GM12892 (cell line): ENCODE measurements around the gene CELF1.

Source experiments
- POLR2A ChIP-seq: IDR thresholded peaks from 2 replicates; pipeline ENCODE4 v1.6.1; 2011; ENCODE audit warnings: low read depth, low read length, control low read depth
- POLR2AphosphoS5 ChIP-seq: IDR thresholded peaks from 2 replicates; pipeline ENCODE4 v1.6.1; 2011; ENCODE audit warnings: low read depth, low read length, control low read depth
- TAF1 ChIP-seq: IDR thresholded peaks from 2 replicates; pipeline ENCODE4 v1.6.1; 2011; ENCODE audit warnings: low read depth, mild to moderate bottlenecking, control low read depth, low read length, borderline replicate concordance

DNA sequence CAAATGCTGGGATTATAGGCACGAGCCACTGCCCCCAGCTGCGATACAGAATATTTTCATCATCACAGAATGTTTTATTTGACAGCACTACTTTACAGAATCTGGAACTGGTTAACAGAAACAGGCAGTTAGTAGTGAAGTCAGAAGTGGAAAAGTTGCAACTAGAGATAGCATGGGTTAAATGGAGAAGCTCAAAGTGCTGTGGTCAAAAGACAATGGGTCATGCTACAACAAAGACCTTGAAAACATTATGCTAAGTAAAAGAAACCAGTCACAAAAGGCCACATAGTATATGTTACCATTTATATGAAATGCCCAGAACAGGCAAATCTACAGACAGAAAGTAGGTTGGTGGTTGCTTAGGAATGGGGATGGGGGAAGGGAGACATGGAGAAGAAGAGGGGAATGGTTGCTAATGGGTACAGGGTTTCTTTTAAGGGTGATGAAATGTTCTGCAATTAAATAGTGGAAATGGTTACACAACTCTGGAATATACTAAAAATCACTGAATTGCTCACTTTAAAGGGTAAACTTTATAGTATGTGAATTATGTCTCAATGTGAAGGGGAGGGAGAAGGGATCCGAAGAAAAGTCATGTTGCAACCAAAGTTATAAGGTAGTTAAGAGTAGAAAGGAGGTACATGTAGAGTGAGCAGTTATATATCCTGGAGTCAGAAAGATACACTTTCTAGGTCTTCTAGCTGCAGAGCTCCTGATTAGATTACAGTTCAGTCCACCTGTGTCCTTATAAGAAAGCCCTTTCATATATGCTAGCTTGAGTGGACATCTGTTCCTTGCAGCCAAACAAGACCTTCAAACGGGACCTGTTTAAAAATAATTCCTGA, 57.7 kb downstream of the CELF1 start:
- TF ChIP-seq TAF1: no peak
- TF ChIP-seq POLR2AphosphoS5: no peak
- TF ChIP-seq POLR2A: no peak
